Mononuclear cell (primary cell): Measurements from ENCODE around the gene ENC1. TPM values are rescaled to one million over a fixed set of nuclear protein-coding genes. Genes with fewer than 3 reads are reported as not detected.

Experiments used
- H3K27me3 ChIP-seq: 2 replicates; pipeline ENCODE4 v1.6.0; 2011; ENCODE audit warnings: low read length, control low read depth; ENCODE audit not compliant: insufficient read depth
- H3K4me1 ChIP-seq: 2 replicates; pipeline ENCODE4 v1.5.1; 2011; ENCODE audit warnings: mild to moderate bottlenecking, low read length, control low read depth; ENCODE audit not compliant: insufficient read depth
- H3K4me3 ChIP-seq: 2 replicates; pipeline ENCODE4 v1.5.1; 2011; ENCODE audit warnings: mild to moderate bottlenecking, low read length, moderate library complexity
- H3K9me3 ChIP-seq: 2 replicates; pipeline ENCODE4 v1.5.1; 2011; ENCODE audit warnings: low read depth, mild to moderate bottlenecking, control low read depth, low read length
- total RNA-seq: library from RNA; depleted of rRNA; stranded (reverse); fragments of >200 nt; gene quantifications from one replicate; pipeline ENCODE4 v1.2.3, GENCODE V29; 2012

Gene ENC1
- total RNA-seq, 1 donor, result 31.9 TPM

GRCh38 chr5:74586856-74587255, 53.7 kb downstream of the ENC1 start:
- Histone ChIP-seq H3K4me1 (peaks cover 4% of the 10 kb centered on the region), H3K27me3 (no peaks in the 10 kb centered on the region), H3K9me3 (no peaks in the 10 kb centered on the region), H3K4me3 (no peak overlapping the region)

GRCh38 chr5:74582853-74583252, 57.7 kb downstream of the ENC1 start:
- H3K27me3 ChIP-seq, result no peaks in the 10 kb centered on the region
- no peak overlapping the region for H3K4me3 ChIP-seq
- H3K9me3 ChIP-seq, result no peaks in the 10 kb centered on the region
- H3K4me1 ChIP-seq, result peaks cover 14% of the 10 kb centered on the region

GRCh38 chr5:74581988-74582365, 58.6 kb downstream of the ENC1 start:
- no peaks in the 10 kb centered on the region for H3K27me3 ChIP-seq
- H3K4me1 ChIP-seq, result peaks cover 19% of the 10 kb centered on the region
- H3K9me3 ChIP-seq, result no peaks in the 10 kb centered on the region
- H3K4me3 ChIP-seq, result no peak overlapping the region

GRCh38 chr5:74580729-74581109, 59.8 kb downstream of the ENC1 start:
- no peaks in the 10 kb centered on the region for H3K27me3 ChIP-seq
- peaks cover 31% of the 10 kb centered on the region for H3K4me1 ChIP-seq
- H3K9me3 ChIP-seq, result no peaks in the 10 kb centered on the region
- H3K4me3 ChIP-seq, result no peak overlapping the region

- H3K9me3 ChIP-seq, result no peaks in the 10 kb centered on the region
- no peak overlapping the region for H3K4me3 ChIP-seq
- H3K4me1 ChIP-seq, result peaks cover 31% of the 10 kb centered on the region
- no peaks in the 10 kb centered on the region for H3K27me3 ChIP-seq
Observed at GRCh38 chr5:74579215-74579614, 61.3 kb downstream of the ENC1 start.

- Histone ChIP-seq H3K9me3 (no peaks in the 10 kb centered on the region), H3K4me1 (peaks cover 31% of the 10 kb centered on the region), H3K4me3 (no peak overlapping the region), H3K27me3 (no peaks in the 10 kb centered on the region)
Observed at GRCh38 chr5:74578356-74579044, 62.0 kb downstream of the ENC1 start.

Other genes with a start within 250 kb of the ENC1 start
- gene HEXB, start 44.5 kb upstream of the ENC1 start, total RNA-seq, result 103 TPM
- gene GFM2, start 126.4 kb upstream of the ENC1 start, total RNA-seq, result 13.9 TPM
- 147 TPM for gene NSA2, start 126.5 kb upstream of the ENC1 start, total RNA-seq
- 29.3 TPM for gene FAM169A, start 225.7 kb upstream of the ENC1 start, total RNA-seq